ENCODE measurements around the gene RPS15. TPM values are rescaled to one million over a fixed set of nuclear protein-coding genes. Genes with fewer than 3 reads are reported as not detected.

The RPS15 gene
- total and polyA plus RNA-seq, 9 of the 15 experiments (the other 6 are each of a cell fraction or from before 2014, with no cell fraction given), result 605 to 2,791 (median 957) TPM

DNA sequence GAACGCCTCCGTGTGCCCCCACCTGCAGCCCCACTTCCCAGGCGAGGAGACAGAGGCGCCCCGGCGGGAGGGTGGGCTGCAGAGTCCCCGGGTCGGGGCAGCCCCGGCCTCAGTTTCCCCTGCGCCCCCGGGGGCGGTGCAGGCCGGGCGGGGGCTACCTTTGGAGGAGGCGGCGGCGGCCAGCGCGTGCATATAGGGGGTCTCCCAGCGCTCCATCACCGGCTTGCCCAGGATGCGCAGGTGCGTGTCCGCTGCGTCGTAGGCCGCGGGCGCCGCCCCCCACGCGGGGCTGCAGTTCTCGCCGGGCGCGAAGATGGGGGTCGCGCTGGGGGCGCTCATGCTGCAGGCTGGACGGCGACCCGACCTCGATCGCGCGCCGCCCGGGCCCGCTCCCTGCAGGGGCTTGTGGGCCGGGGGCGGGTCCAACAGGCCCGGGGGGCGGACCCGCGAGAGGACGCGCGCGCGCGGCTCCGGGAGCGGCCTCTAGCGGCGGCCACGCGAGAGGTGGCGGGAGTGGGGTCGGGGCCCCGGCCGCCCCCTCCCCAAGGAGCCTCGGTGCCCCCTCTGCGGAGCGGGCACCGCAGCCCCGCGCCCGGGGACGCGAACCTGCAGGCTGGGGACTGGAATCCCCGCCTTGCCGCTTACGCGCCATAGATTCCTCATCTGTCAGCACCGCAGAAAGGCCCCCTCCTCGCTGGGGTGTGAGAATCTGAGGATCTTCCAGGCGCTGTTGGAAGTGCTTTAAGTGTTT, 36.9 kb upstream of the RPS15 start, which contains the start of gene GAMT (continued):
- TF ChIP-seq SIN3A (IDR thresholded peaks at IDR 0.05; ENCODE audit: borderline replicate concordance in 2 of 2, control insufficient read depth in 1 of 2, low read depth in 2 of 2, low read length in 2 of 2), result no peak; a peak in 1 of 4 replicates
- TF ChIP-seq, protein P1, sequence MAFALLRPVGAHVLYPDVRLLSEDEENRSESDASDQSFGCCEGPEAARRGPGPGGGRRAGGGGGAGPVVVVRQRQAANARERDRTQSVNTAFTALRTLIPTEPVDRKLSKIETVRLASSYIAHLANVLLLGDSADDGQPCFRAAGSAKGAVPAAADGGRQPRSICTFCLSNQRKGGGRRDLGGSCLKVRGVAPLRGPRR (CRISPR knock-in tag; IDR thresholded peaks at IDR 0.05), result no peak
- TF ChIP-seq JUNB (CRISPR knock-in tag; conservative IDR thresholded peaks at IDR 0.05), result no peak
- TF ChIP-seq MEIS2 (IDR thresholded peaks at IDR 0.05; ENCODE audit: partially characterized antibody), result peak; percentile 82
- TF ChIP-seq, protein P2, sequence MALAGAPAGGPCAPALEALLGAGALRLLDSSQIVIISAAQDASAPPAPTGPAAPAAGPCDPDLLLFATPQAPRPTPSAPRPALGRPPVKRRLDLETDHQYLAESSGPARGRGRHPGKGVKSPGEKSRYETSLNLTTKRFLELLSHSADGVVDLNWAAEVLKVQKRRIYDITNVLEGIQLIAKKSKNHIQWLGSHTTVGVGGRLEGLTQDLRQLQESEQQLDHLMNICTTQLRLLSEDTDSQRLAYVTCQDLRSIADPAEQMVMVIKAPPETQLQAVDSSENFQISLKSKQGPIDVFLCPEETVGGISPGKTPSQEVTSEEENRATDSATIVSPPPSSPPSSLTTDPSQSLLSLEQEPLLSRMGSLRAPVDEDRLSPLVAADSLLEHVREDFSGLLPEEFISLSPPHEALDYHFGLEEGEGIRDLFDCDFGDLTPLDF (CRISPR knock-in tag; IDR thresholded peaks at IDR 0.05), result no peak
- TF ChIP-seq, protein P3, sequence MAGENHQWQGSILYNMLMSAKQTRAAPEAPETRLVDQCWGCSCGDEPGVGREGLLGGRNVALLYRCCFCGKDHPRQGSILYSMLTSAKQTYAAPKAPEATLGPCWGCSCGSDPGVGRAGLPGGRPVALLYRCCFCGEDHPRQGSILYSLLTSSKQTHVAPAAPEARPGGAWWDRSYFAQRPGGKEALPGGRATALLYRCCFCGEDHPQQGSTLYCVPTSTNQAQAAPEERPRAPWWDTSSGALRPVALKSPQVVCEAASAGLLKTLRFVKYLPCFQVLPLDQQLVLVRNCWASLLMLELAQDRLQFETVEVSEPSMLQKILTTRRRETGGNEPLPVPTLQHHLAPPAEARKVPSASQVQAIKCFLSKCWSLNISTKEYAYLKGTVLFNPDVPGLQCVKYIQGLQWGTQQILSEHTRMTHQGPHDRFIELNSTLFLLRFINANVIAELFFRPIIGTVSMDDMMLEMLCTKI (IDR thresholded peaks at IDR 0.05; ENCODE audit: partially characterized antibody), result no peak
- TF ChIP-seq POU5F1 (IDR thresholded peaks at IDR 0.05; ENCODE audit: borderline replicate concordance, low read depth, low read length, partially characterized antibody), result no peak
- TF ChIP-seq SMAD1 (IDR thresholded peaks at IDR 0.05; ENCODE audit: low read depth, low read length, partially characterized antibody), result no peak
- TF ChIP-seq, protein P4, sequence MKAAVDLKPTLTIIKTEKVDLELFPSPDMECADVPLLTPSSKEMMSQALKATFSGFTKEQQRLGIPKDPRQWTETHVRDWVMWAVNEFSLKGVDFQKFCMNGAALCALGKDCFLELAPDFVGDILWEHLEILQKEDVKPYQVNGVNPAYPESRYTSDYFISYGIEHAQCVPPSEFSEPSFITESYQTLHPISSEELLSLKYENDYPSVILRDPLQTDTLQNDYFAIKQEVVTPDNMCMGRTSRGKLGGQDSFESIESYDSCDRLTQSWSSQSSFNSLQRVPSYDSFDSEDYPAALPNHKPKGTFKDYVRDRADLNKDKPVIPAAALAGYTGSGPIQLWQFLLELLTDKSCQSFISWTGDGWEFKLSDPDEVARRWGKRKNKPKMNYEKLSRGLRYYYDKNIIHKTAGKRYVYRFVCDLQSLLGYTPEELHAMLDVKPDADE (conservative IDR thresholded peaks at IDR 0.05; ENCODE audit: control insufficient read depth, low read depth, low read length), result no peak
- no peak for TF ChIP-seq PYGO2 (tag; IDR thresholded peaks at IDR 0.05)
- TF ChIP-seq ZNF778 (CRISPR knock-in tag; IDR thresholded peaks at IDR 0.05), result no peak
- TF ChIP-seq ZNF217 (CRISPR knock-in tag; IDR thresholded peaks at IDR 0.05), result no peak
- TF ChIP-seq, protein P5, sequence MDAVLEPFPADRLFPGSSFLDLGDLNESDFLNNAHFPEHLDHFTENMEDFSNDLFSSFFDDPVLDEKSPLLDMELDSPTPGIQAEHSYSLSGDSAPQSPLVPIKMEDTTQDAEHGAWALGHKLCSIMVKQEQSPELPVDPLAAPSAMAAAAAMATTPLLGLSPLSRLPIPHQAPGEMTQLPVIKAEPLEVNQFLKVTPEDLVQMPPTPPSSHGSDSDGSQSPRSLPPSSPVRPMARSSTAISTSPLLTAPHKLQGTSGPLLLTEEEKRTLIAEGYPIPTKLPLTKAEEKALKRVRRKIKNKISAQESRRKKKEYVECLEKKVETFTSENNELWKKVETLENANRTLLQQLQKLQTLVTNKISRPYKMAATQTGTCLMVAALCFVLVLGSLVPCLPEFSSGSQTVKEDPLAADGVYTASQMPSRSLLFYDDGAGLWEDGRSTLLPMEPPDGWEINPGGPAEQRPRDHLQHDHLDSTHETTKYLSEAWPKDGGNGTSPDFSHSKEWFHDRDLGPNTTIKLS (IDR thresholded peaks at IDR 0.05; ENCODE audit: borderline replicate concordance, low read depth), result peak; percentile 21; the same call in 1 of the 2 replicates
- no peak for TF ChIP-seq U2AF1 (optimal IDR thresholded peaks at IDR 0.05; ENCODE audit: low read depth, low read length)
- TF ChIP-seq ELF1 (tag; IDR thresholded peaks at IDR 0.05), result no peak
- no peak for TF ChIP-seq MCM2 (IDR thresholded peaks at IDR 0.05; ENCODE audit: low read depth)
- TF ChIP-seq ZNF253 (CRISPR knock-in tag; conservative IDR thresholded peaks at IDR 0.05), result no peak
- no peak for TF ChIP-seq CCAR2 (IDR thresholded peaks at IDR 0.05; ENCODE audit: low read depth, low read length)
- TF ChIP-seq JUN (IDR thresholded peaks at IDR 0.05; ENCODE audit: borderline replicate concordance, low read depth, low read length), result no peak
- 0 out of 2 replicates have a peak, but pooled peaks have one; percentile 50 for TF ChIP-seq JUN (CRISPR knock-in tag; IDR thresholded peaks at IDR 0.05; ENCODE audit: borderline replicate concordance)
- TF ChIP-seq HMGN3 (IDR thresholded peaks at IDR 0.05; ENCODE audit: borderline replicate concordance, extremely low read depth, insufficient read length, low read depth, low read length), result no peak

Measured in K562 (cell line).